ENCODE measurements around the gene ATG7.
A peak's percentile ranks its signal among the peaks of the same experiment; 100 is the strongest.

Gene ATG7

GRCh38 chr3:11510001-11510340 is 237.8 kb downstream of the ATG7 start (continued):
- TF ChIP-seq ZNF324 (tag by site-specific recombination; IDR thresholded peaks at IDR 0.05) (no peak), SETDB1 (IDR thresholded peaks at IDR 0.05; ENCODE audit: insufficient read length, low read length) (no peak), ZNF175 (tag by site-specific recombination; IDR thresholded peaks at IDR 0.05) (no peak), ZNF518A (tag by site-specific recombination; conservative IDR thresholded peaks at IDR 0.05; ENCODE audit: low read depth) (no peak), PRDM10 (tag by site-specific recombination; IDR thresholded peaks at IDR 0.05) (peak; percentile 93), ZNF629 (tag by site-specific recombination; IDR thresholded peaks at IDR 0.05) (no peak), TRIM28 (IDR thresholded peaks at IDR 0.05; ENCODE audit: borderline replicate concordance, low read length) (no peak), ZSCAN4 (tag by site-specific recombination; IDR thresholded peaks at IDR 0.05) (no peak), ZNF776 (tag by site-specific recombination; IDR thresholded peaks at IDR 0.05; ENCODE audit: borderline replicate concordance) (no peak), PBX3 (CRISPR knock-in tag; IDR thresholded peaks at IDR 0.05) (no peak)

- TF ChIP-seq ZNF707 (tag by site-specific recombination; IDR thresholded peaks at IDR 0.05) (no peak), ZFHX2 (tag by site-specific recombination; conservative IDR thresholded peaks at IDR 0.05) (peak; percentile 29; the same call in 1 of the 2 replicates), ZNF692 (tag by site-specific recombination; IDR thresholded peaks at IDR 0.05) (no peak), MYNN (tag by site-specific recombination; IDR thresholded peaks at IDR 0.05; ENCODE audit: borderline replicate concordance) (no peak)
- H3K4me3 ChIP-seq (ENCODE audit: low read depth, low read length), result no peak overlapping the region
- ChIA-PET POLR2A (no interaction called here), CTCF (interaction anchor here (1.1 to 1.3 kb wide), 2 partner anchors 29 to 141 kb away, joined by 3 to 7 read pairs; no protein-coding TSS in a partner anchor)
- H3K27ac ChIP-seq (ENCODE audit: extremely low read depth, low read depth, low read length), result peak overlapping the region; percentile 90
- no peaks in the 10 kb centered on the region for H3K9me3 ChIP-seq (ENCODE audit: control insufficient read depth, insufficient read depth, low read depth, low read length)
- peaks cover 26% of the 10 kb centered on the region for H3K4me1 ChIP-seq (ENCODE audit: control insufficient read depth, insufficient read depth, low read length)
- no peaks in the 10 kb centered on the region for H3K36me3 ChIP-seq (ENCODE audit: control insufficient read depth in 2 of 2, insufficient read depth in 1 of 2, low read length in 2 of 2)
Measured at GRCh38 chr3:11510356-11510755, 238.2 kb downstream of the ATG7 start.
